HepG2 (cell line): ENCODE data around the gene HPCAL1. TPM values are rescaled to one million over a fixed set of nuclear protein-coding genes. Genes with fewer than 3 reads are reported as not detected.

ENCODE experiments used
- AGO2 ChIP-seq: fragments of 200-400 bp; formaldehyde crosslinking; optimal IDR thresholded peaks from 2 replicates; pipeline ENCODE3; 2017; ENCODE audit warnings: mild to moderate bottlenecking, low read depth, low read length, moderate library complexity
- ARNT ChIP-seq: fragments of 450-650 bp; IDR thresholded peaks from 2 replicates; pipeline ENCODE4 v1.6.1; 2017
- ASH2L ChIP-seq: fragments of 300-600, 200-600 bp; sonication (generic); IDR thresholded peaks from 2 replicates; pipeline ENCODE4 v1.7.0; 2017; ENCODE audit warnings: low read depth, mild to moderate bottlenecking, moderate library complexity, mixed read lengths, low read length; ENCODE audit not compliant: insufficient read length
- CHD4 ChIP-seq: fragments of 200-600 bp; sonication (generic); IDR thresholded peaks from 2 replicates; pipeline ENCODE4 v1.7.0; 2017; ENCODE audit warnings: mild to moderate bottlenecking, low read length, borderline replicate concordance
- DMAP1 ChIP-seq: IDR thresholded peaks from 2 replicates; pipeline ENCODE4 v1.6.1; 2016
- FOSL2 ChIP-seq: sonication (generic); formaldehyde crosslinking; IDR thresholded peaks from 2 replicates; pipeline ENCODE4 v1.4.0; 2020; ENCODE audit warnings: missing genetic modification reagents
- FOXJ3 ChIP-seq: sonication (generic); formaldehyde crosslinking; IDR thresholded peaks from 2 replicates; pipeline ENCODE4 v1.4.0; 2020; ENCODE audit warnings: missing genetic modification reagents, mild to moderate bottlenecking, borderline replicate concordance
- HNF4G ChIP-seq, 2 experiments: sonication (generic) in 1 of 2; formaldehyde crosslinking in 1 of 2; IDR thresholded peaks; 2 replicates each; pipeline versions ENCODE4 v1.4.0 to v1.6.1; 2011 to 2020; ENCODE audit warnings: borderline replicate concordance in 2 of 2, low read depth in 2 of 2, mild to moderate bottlenecking in 2 of 2, low read length in 1 of 2, missing genetic modification reagents in 1 of 2, moderate library complexity in 1 of 2
- MAZ ChIP-seq, 2 experiments: sonication (generic) in 1 of 2; formaldehyde crosslinking in 1 of 2; IDR thresholded peaks; 2 replicates each; pipeline versions ENCODE4 v1.5.0 to v1.6.1; 2012 to 2020; ENCODE audit warnings: low read depth in 2 of 2, mild to moderate bottlenecking in 2 of 2, borderline replicate concordance in 1 of 2, improper control_type of control experiment in 1 of 2, low read length in 1 of 2, missing genetic modification reagents in 1 of 2, moderate library complexity in 1 of 2
- MYNN ChIP-seq: sonication (generic); formaldehyde crosslinking; IDR thresholded peaks from 2 replicates; pipeline ENCODE4 v1.4.0; 2020; ENCODE audit warnings: mild to moderate bottlenecking, low read depth, missing genetic modification reagents
- SAP130 ChIP-seq: IDR thresholded peaks from 2 replicates; pipeline ENCODE4 v1.6.1; 2016; ENCODE audit warnings: low read depth
- SOX5 ChIP-seq: IDR thresholded peaks from 2 replicates; pipeline ENCODE4 v1.6.1; 2016; ENCODE audit warnings: borderline replicate concordance
- TBX2 ChIP-seq: sonication (generic); formaldehyde crosslinking; IDR thresholded peaks from 2 replicates; pipeline ENCODE4 v1.5.0; 2020; ENCODE audit warnings: missing genetic modification reagents, mild to moderate bottlenecking, borderline replicate concordance
- ZBTB25 ChIP-seq: IDR thresholded peaks from 2 replicates; pipeline ENCODE4 v1.6.1; 2018; ENCODE audit warnings: missing genetic modification reagents
- ZFP91 ChIP-seq: sonication (generic); formaldehyde crosslinking; IDR thresholded peaks from 2 replicates; pipeline ENCODE4 v1.9.0; 2022; ENCODE audit warnings: missing genetic modification reagents, mild to moderate bottlenecking, borderline replicate concordance
- ZMYM2 ChIP-seq: sonication (generic); formaldehyde crosslinking; IDR thresholded peaks from 2 replicates; pipeline ENCODE4 v1.8.0; 2022; ENCODE audit warnings: mild to moderate bottlenecking, missing genetic modification reagents
- ZNF264 ChIP-seq: sonication (generic); formaldehyde crosslinking; IDR thresholded peaks from 2 replicates; pipeline ENCODE4 v1.4.0; 2020; ENCODE audit warnings: missing genetic modification reagents
- ZNF501 ChIP-seq: sonication (generic); formaldehyde crosslinking; IDR thresholded peaks from 2 replicates; pipeline ENCODE4 v1.5.1; 2020; ENCODE audit warnings: mild to moderate bottlenecking, moderate library complexity, missing genetic modification reagents
- ZNF547 ChIP-seq: sonication (generic); formaldehyde crosslinking; IDR thresholded peaks from 2 replicates; pipeline ENCODE4 v1.5.1; 2020; ENCODE audit warnings: mild to moderate bottlenecking, missing genetic modification reagents
- ZNF749 ChIP-seq: sonication (generic); formaldehyde crosslinking; IDR thresholded peaks from 2 replicates; pipeline ENCODE4 v1.8.0; 2022; ENCODE audit warnings: mild to moderate bottlenecking, missing genetic modification reagents, moderate library complexity, borderline replicate concordance
- polyA plus RNA-seq, 8 experiments: library from polyadenylated mRNA; depleted of rRNA in 3 of 8; stranded (reverse) in 7 of 8; unstranded in 1 of 8; fragments of >200 nt; fragmentation: Illumina TruSeq in 4 of 8; extraction: Trizol in 4 of 8; gene quantifications; 2 replicates each; pipeline versions ENCODE4 v1.2.1 to v1.2.3, GENCODE V29; 2011 to 2016; ENCODE audit warnings: low read depth in 4 of 8, missing spikeins in 1 of 8, mixed read lengths in 1 of 8; ENCODE audit not compliant: insufficient read depth in 1 of 8
- total RNA-seq, 5 experiments: library from RNA; depleted of rRNA; stranded (reverse); fragments of >200 nt; fragmentation: Illumina TruSeq; extraction: Trizol; gene quantifications; 2 replicates each; pipeline ENCODE4 v1.2.3, GENCODE V29; 2016; ENCODE audit warnings: low read depth in 1 of 5
- TF ChIP-seq, protein P1 (sequence below): IDR thresholded peaks from 2 replicates; pipeline ENCODE4 v1.6.1; 2016; ENCODE audit warnings: low read depth, control low read depth

Gene HPCAL1
- total and polyA plus RNA-seq, 2 of the 13 experiments (the other 11 are each of a cell fraction or from before 2014, with no cell fraction given), result 29.5 to 29.9 TPM

DNA sequence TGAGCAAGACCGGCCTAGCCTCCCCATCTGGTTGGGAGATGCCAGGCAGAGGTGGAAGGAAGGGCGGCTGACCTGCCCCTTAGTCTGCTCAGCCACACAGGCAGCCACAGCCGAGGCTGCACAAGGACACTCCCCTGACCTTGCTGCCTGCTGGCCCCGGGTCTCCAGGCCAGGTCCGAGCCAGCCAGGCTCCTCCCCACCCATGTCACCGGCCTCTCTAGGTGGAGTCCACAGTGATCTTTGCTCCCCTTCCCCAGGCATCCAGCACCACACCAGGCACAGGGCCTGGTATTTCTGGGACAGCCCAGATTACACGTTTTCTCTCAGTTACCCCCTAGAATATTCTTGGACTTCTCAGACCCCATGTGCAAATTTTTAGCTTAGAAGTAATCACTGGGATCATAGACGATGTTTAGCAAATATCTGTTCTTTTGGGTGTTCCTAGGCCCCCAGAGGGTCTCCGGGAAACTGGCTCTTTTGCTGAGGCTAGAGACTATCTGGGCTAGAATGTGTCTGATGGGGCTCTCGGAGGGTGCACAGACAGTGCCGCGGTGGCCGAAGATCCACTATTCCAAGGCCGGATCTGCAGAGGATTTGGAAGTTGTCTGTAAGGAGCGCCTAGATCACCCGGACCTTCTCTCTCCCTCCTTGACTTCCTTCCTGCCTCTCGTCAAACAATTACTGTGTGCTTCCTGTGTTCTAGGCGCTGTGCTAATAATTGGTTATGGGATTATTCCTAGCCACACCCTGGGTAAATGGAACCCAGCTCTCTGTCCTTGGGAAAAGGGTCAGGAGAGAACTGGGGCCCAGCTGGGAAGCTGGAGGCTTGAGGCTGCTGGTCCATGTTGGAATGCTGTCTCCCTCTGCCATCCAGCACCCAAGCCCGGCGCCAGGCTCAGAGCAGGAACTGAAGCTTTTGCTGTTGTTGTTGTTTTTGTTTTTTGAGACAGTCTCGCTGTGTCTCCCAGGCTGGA is 98.6 kb downstream of the HPCAL1 start (continued):
- TF ChIP-seq FOXJ3 (CRISPR knock-in tag), result peak; percentile 36; the same call in 1 of the 2 replicates
- no peak for TF ChIP-seq ARNT
- TF ChIP-seq AGO2, result peak; percentile 20
- TF ChIP-seq, protein P1, sequence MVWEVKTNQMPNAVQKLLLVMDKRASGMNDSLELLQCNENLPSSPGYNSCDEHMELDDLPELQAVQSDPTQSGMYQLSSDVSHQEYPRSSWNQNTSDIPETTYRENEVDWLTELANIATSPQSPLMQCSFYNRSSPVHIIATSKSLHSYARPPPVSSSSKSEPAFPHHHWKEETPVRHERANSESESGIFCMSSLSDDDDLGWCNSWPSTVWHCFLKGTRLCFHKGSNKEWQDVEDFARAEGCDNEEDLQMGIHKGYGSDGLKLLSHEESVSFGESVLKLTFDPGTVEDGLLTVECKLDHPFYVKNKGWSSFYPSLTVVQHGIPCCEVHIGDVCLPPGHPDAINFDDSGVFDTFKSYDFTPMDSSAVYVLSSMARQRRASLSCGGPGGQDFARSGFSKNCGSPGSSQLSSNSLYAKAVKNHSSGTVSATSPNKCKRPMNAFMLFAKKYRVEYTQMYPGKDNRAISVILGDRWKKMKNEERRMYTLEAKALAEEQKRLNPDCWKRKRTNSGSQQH, result no peak
- TF ChIP-seq SOX5 (CRISPR knock-in tag), result peak; percentile 53; the same call in 1 of the 2 replicates
- TF ChIP-seq ZMYM2 (CRISPR knock-in tag), result peak; percentile 69
- TF ChIP-seq CHD4, result peak; percentile 78; the same call in 1 of the 2 replicates
- TF ChIP-seq DMAP1 (CRISPR knock-in tag), result peak; percentile 72
- 0 out of 2 replicates have a peak, but pooled peaks have one; percentile 64 for TF ChIP-seq MYNN (CRISPR knock-in tag)
- TF ChIP-seq MAZ (IDR thresholded peaks at IDR 0.05; ENCODE audit: borderline replicate concordance, low read depth, low read length), result peak; percentile 46; the same call in 1 of the 2 replicates
- no peak for TF ChIP-seq MAZ (CRISPR knock-in tag; IDR thresholded peaks at IDR 0.05; ENCODE audit: low read depth)
- peak; percentile 88 for TF ChIP-seq ZNF501 (CRISPR knock-in tag)
- TF ChIP-seq ASH2L, result peak; percentile 90
- no peak for TF ChIP-seq ZBTB25 (CRISPR knock-in tag)
- no peak; the same call in 1 of the 2 replicates for TF ChIP-seq TBX2
- TF ChIP-seq ZNF264 (CRISPR knock-in tag), result 0 out of 2 replicates have a peak, but pooled peaks have one; percentile 60
- 0 out of 2 replicates have a peak, but pooled peaks have one; percentile 39 for TF ChIP-seq FOSL2 (CRISPR knock-in tag)
- peak; percentile 72 for TF ChIP-seq ZFP91 (CRISPR knock-in tag)
- peak; percentile 76; the same call in 1 of the 2 replicates for TF ChIP-seq SAP130 (CRISPR knock-in tag)
- TF ChIP-seq ZNF547, result peak; percentile 80; the same call in 1 of the 2 replicates
- peak; percentile 77; the same call in 1 of the 2 replicates for TF ChIP-seq HNF4G (IDR thresholded peaks at IDR 0.05; ENCODE audit: borderline replicate concordance, low read depth, low read length)
- TF ChIP-seq HNF4G (CRISPR knock-in tag; IDR thresholded peaks at IDR 0.05; ENCODE audit: borderline replicate concordance, low read depth), result peak; percentile 94
- TF ChIP-seq ZNF749 (CRISPR knock-in tag), result no peak
